A549 (cell line): ENCODE results near the gene NME3.

ENCODE experiments used
- CTCF ChIP-seq: fragments of >200 bp; sonication (Bioruptor Twin); formaldehyde crosslinking; IDR thresholded peaks from 3 replicates; pipeline ENCODE4 v1.5.1; 2016
- KDM1A ChIP-seq: fragments of 200-600 bp; sonication (generic); IDR thresholded peaks from 2 replicates; pipeline ENCODE4 v1.6.1; 2016; ENCODE audit warnings: low read depth, mild to moderate bottlenecking
- MAFK ChIP-seq: fragments of 450-650 bp; IDR thresholded peaks from 2 replicates; pipeline ENCODE4 v1.6.1; 2014; ENCODE audit not compliant: partially characterized antibody
- MYC ChIP-seq: IDR thresholded peaks from 2 replicates; pipeline ENCODE4 v1.6.1; 2012; ENCODE audit warnings: mild to moderate bottlenecking, inconsistent platforms, low read length, improper control_type of control experiment, borderline replicate concordance
- NR3C1 ChIP-seq: fragments of >200 bp; sonication (Bioruptor Twin); formaldehyde crosslinking; IDR thresholded peaks from 3 replicates; pipeline ENCODE4 v1.6.1; 2017
- REST ChIP-seq: fragments of 200-600 bp; sonication (generic); IDR thresholded peaks from 2 replicates; pipeline ENCODE4 v1.6.1; 2016; ENCODE audit warnings: antibody characterized with exemption, mild to moderate bottlenecking, moderate library complexity
- USF2 ChIP-seq: fragments of 450-650 bp; IDR thresholded peaks from 2 replicates; pipeline ENCODE4 v1.6.1; 2014; ENCODE audit warnings: antibody characterized with exemption

GRCh38 chr16:1817276-1817589 is 45.9 kb upstream of the NME3 start:
- TF ChIP-seq NR3C1 (no peak), USF2 (no peak), CTCF (no peak), REST (no peak), MYC (no peak), KDM1A (no peak), MAFK (no peak)
